Measurements from ENCODE around the gene NPPA. TPM values are rescaled to one million over a fixed set of nuclear protein-coding genes. Genes with fewer than 3 reads are reported as not detected.
A peak's percentile ranks its signal among the peaks of the same experiment; 100 is the strongest.

Gene NPPA
- total and polyA plus RNA-seq, 9 of the 15 experiments (the other 6 are each of a cell fraction or from before 2014, with no cell fraction given), result not detected

- TF ChIP-seq ADNP (tag; IDR thresholded peaks at IDR 0.05), result no peak
- 0 out of 2 replicates have a peak, but pooled peaks have one; percentile 39 for TF ChIP-seq ZSCAN32 (CRISPR knock-in tag; IDR thresholded peaks at IDR 0.05)
- TF ChIP-seq ZKSCAN3 (CRISPR knock-in tag; IDR thresholded peaks at IDR 0.05), result no peak
- TF ChIP-seq SMARCC2 (IDR thresholded peaks at IDR 0.05; ENCODE audit: low read depth), result peak; percentile 49; the same call in 1 of the 2 replicates
- TF ChIP-seq KDM5B (IDR thresholded peaks at IDR 0.05; ENCODE audit: insufficient replicate concordance, low read depth, low read length), result peak; percentile 95
- no peak for TF ChIP-seq ZBTB11 (CRISPR knock-in tag; IDR thresholded peaks at IDR 0.05)
- no peak for TF ChIP-seq CBX8 (IDR thresholded peaks at IDR 0.05; ENCODE audit: borderline replicate concordance, extremely low read depth, low read depth, low read length, poor library complexity, severe bottlenecking)
- peak; percentile 40 for TF ChIP-seq SMAD4 (CRISPR knock-in tag; conservative IDR thresholded peaks at IDR 0.05)
- TF ChIP-seq BCL6 (CRISPR knock-in tag; IDR thresholded peaks at IDR 0.05), result no peak
- TF ChIP-seq ZBTB12 (CRISPR knock-in tag; IDR thresholded peaks at IDR 0.05), result no peak
- TF ChIP-seq SMAD1 (IDR thresholded peaks at IDR 0.05; ENCODE audit: low read depth, low read length, partially characterized antibody), result no peak
- peak; percentile 79 for TF ChIP-seq CEBPG (CRISPR knock-in tag; IDR thresholded peaks at IDR 0.05)
- TF ChIP-seq CEBPG (tag; conservative IDR thresholded peaks at IDR 0.05 in 1 of 2, IDR thresholded peaks at IDR 0.05 in 1 of 2), result peak; percentile 71 to 86
- 0 out of 2 replicates have a peak, but pooled peaks have one; percentile 23 for TF ChIP-seq KLF16 (IDR thresholded peaks at IDR 0.05)
- TF ChIP-seq ZNF263 (CRISPR knock-in tag; IDR thresholded peaks at IDR 0.05; ENCODE audit: borderline replicate concordance), result no peak
- no peak for TF ChIP-seq ZNF324 (CRISPR knock-in tag; IDR thresholded peaks at IDR 0.05)
- no peak for TF ChIP-seq LARP7 (IDR thresholded peaks at IDR 0.05)
- TF ChIP-seq TOE1 (IDR thresholded peaks at IDR 0.05; ENCODE audit: borderline replicate concordance), result no peak
- 0 out of 2 replicates have a peak, but pooled peaks have one; percentile 15 for TF ChIP-seq TOE1 (CRISPR knock-in tag; IDR thresholded peaks at IDR 0.05; ENCODE audit: borderline replicate concordance, low read depth)
- TF ChIP-seq SREBF2 (CRISPR knock-in tag; IDR thresholded peaks at IDR 0.05), result no peak
- no peak for TF ChIP-seq SIX5 (IDR thresholded peaks at IDR 0.05; ENCODE audit: borderline replicate concordance in 1 of 2, insufficient read depth in 1 of 2, low read depth in 1 of 2, low read length in 2 of 2)
- TF ChIP-seq POLR3A (IDR thresholded peaks at IDR 0.05; ENCODE audit: borderline replicate concordance, extremely low read depth, insufficient read depth, insufficient read length), result no peak
- no peak for TF ChIP-seq SRSF9 (IDR thresholded peaks at IDR 0.05; ENCODE audit: borderline replicate concordance, low read depth, low read length)
- 0 out of 2 replicates have a peak, but pooled peaks have one; percentile 3 for TF ChIP-seq NFE2 (IDR thresholded peaks at IDR 0.05; ENCODE audit: low read depth)
These were observed 51.4 kb downstream of the NPPA start (continued) for GRCh38 chr1:11796036-11796828.

Data from K562 (cell line).